ENCODE measurements around the gene CPLANE1.
A peak's percentile ranks its signal among the peaks of the same experiment; 100 is the strongest.
"Not testable (repeated sequence)": the region's sequence is repeated elsewhere in the genome, so short reads cannot be mapped to it uniquely, and the experiment has no call there.

Gene CPLANE1

GRCh38 chr5:37136694-37137093 is 112.5 kb downstream of the CPLANE1 start:
- H3K4me3 ChIP-seq (ENCODE audit: low read length) = no peak overlapping the region
- TF ChIP-seq, protein P1, sequence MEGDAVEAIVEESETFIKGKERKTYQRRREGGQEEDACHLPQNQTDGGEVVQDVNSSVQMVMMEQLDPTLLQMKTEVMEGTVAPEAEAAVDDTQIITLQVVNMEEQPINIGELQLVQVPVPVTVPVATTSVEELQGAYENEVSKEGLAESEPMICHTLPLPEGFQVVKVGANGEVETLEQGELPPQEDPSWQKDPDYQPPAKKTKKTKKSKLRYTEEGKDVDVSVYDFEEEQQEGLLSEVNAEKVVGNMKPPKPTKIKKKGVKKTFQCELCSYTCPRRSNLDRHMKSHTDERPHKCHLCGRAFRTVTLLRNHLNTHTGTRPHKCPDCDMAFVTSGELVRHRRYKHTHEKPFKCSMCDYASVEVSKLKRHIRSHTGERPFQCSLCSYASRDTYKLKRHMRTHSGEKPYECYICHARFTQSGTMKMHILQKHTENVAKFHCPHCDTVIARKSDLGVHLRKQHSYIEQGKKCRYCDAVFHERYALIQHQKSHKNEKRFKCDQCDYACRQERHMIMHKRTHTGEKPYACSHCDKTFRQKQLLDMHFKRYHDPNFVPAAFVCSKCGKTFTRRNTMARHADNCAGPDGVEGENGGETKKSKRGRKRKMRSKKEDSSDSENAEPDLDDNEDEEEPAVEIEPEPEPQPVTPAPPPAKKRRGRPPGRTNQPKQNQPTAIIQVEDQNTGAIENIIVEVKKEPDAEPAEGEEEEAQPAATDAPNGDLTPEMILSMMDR (IDR thresholded peaks at IDR 0.05; ENCODE audit: insufficient read depth, low read depth, low read length, missing control alignments) = no peak
- DNase-seq (ENCODE audit: low read depth) = no peak

GRCh38 chr5:37135312-37135711 is 113.9 kb downstream of the CPLANE1 start:
- DNase-seq (ENCODE audit: low read depth) = not testable (repeated sequence)

DNA sequence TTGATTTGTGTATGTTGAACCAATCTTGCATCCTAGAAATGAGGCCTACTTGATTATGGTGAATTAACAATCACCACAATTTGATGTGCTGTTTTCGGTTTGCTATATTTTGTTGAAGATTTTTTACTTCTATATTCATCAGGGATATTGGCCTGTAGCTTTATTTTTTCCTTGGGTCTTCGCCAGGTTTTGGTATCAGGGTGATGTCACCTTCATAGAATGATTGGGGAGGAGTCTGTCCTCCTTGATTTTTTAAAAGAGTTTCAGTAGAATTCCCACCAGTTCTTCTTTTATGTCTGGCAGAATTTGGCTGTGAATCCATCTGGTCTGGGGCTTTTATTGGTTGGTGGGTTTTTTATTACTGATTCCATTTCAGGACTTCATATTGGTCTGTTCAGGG is 115.2 kb downstream of the CPLANE1 start:
- peak; percentile 64 for DNase-seq (ENCODE audit: low read depth)
- TF ChIP-seq, protein P1 (IDR thresholded peaks at IDR 0.05; ENCODE audit: insufficient read depth, low read depth, low read length, missing control alignments) = no peak
- H3K4me3 ChIP-seq (ENCODE audit: low read length) = no peak overlapping the region

More at GRCh38 chr5:37135312-37135711, 113.9 kb downstream of the CPLANE1 start:
- not testable (repeated sequence) for H3K4me3 ChIP-seq (ENCODE audit: low read length)

DNA sequence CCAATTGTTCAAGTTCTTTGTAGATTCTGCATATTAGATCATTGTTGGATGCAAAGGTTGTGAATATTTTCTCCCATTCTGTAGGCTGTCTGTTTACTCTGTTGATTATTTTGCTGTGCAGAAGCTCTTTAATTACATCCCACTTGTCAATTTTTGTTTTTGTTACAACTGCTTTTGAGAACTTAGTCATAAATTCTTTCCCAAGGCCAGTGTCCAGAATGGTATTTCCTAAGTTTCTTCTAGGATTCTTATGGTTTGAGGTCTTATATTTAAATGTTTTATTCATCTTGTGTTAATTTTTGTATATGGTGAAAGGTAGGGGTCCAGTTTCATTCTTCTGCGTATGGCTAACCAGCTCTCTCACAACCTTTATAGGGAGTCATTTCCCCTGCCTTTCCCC is 116.5 kb downstream of the CPLANE1 start:
- no peak for DNase-seq (ENCODE audit: low read depth)
- TF ChIP-seq, protein P1 (IDR thresholded peaks at IDR 0.05; ENCODE audit: insufficient read depth, low read depth, low read length, missing control alignments) = no peak
- no peak overlapping the region for H3K4me3 ChIP-seq (ENCODE audit: low read length)

GRCh38 chr5:37121465-37121864 is 127.7 kb downstream of the CPLANE1 start:
- no peak for DNase-seq (ENCODE audit: low read depth)
- H3K4me3 ChIP-seq (ENCODE audit: low read length) = no peak overlapping the region
- TF ChIP-seq, protein P1 (IDR thresholded peaks at IDR 0.05; ENCODE audit: insufficient read depth, low read depth, low read length, missing control alignments) = no peak

- no peak for DNase-seq (ENCODE audit: low read depth)
- TF ChIP-seq, protein P1 (IDR thresholded peaks at IDR 0.05; ENCODE audit: insufficient read depth, low read depth, low read length, missing control alignments) = no peak
- no peak overlapping the region for H3K4me3 ChIP-seq (ENCODE audit: low read length)
Observed at GRCh38 chr5:37121027-37121426, 128.1 kb downstream of the CPLANE1 start.

- H3K4me3 ChIP-seq (ENCODE audit: low read length) = no peak overlapping the region
- DNase-seq (ENCODE audit: low read depth) = no peak
- TF ChIP-seq, protein P1 (IDR thresholded peaks at IDR 0.05; ENCODE audit: insufficient read depth, low read depth, low read length, missing control alignments) = no peak
Observed at GRCh38 chr5:37120270-37120669, 128.9 kb downstream of the CPLANE1 start.
